ENCODE data around the gene JAG1.

JAG1 gene

GRCh38 chr20:10659651-10660601, 13.9 kb downstream of the JAG1 start:
- TF ChIP-seq CTCF (IDR thresholded peaks at IDR 0.05; ENCODE audit: low read depth, low read length, missing control alignments): no peak
- H3K4me3 ChIP-seq (replicated peaks; ENCODE audit: low read depth, low read length): no peak overlapping the region
- DNase-seq (ENCODE audit: extremely low read depth, low read depth): no peak

- TF ChIP-seq CTCF (IDR thresholded peaks at IDR 0.05; ENCODE audit: low read depth, low read length, missing control alignments): no peak
- DNase-seq (ENCODE audit: extremely low read depth, low read depth): no peak
- H3K4me3 ChIP-seq (replicated peaks; ENCODE audit: low read depth, low read length): no peak overlapping the region
These were observed 14.7 kb downstream of the JAG1 start for GRCh38 chr20:10658876-10659632.

- no peak for TF ChIP-seq CTCF (IDR thresholded peaks at IDR 0.05; ENCODE audit: low read depth, low read length, missing control alignments)
- DNase-seq (ENCODE audit: extremely low read depth, low read depth): no peak
- H3K4me3 ChIP-seq (replicated peaks; ENCODE audit: low read depth, low read length): no peak overlapping the region
These were observed 15.6 kb downstream of the JAG1 start for GRCh38 chr20:10658051-10658823.

- DNase-seq (ENCODE audit: extremely low read depth, low read depth): no peak
- no peak for TF ChIP-seq CTCF (IDR thresholded peaks at IDR 0.05; ENCODE audit: low read depth, low read length, missing control alignments)
These were observed 16.3 kb downstream of the JAG1 start for GRCh38 chr20:10657453-10657852.

GRCh38 chr20:10655720-10656669, 17.8 kb downstream of the JAG1 start:
- no peak for TF ChIP-seq CTCF (IDR thresholded peaks at IDR 0.05; ENCODE audit: low read depth, low read length, missing control alignments)
- DNase-seq (ENCODE audit: extremely low read depth, low read depth): no peak
- no peak overlapping the region for H3K4me3 ChIP-seq (replicated peaks; ENCODE audit: low read depth, low read length)

More at GRCh38 chr20:10657453-10657852, 16.3 kb downstream of the JAG1 start:
- H3K4me3 ChIP-seq (replicated peaks; ENCODE audit: low read depth, low read length): no peak overlapping the region
